ENCODE data around the gene CPB2. TPM values are rescaled to one million over a fixed set of nuclear protein-coding genes. Genes with fewer than 3 reads are reported as not detected.

CPB2 gene
- total and polyA plus RNA-seq, 2 donors (not counting 1 experiment from before 2014, with no cell fraction given): not detected

- no peaks in the 10 kb centered on the region for H3K4me1 ChIP-seq (ENCODE audit: control insufficient read depth, extremely low read depth, insufficient read depth, low read length)
- H3K4me2 ChIP-seq (ENCODE audit: extremely low read depth, insufficient read depth, low read length): no peak overlapping the region
- no peaks in the 10 kb centered on the region for H3K27me3 ChIP-seq (ENCODE audit: control insufficient read depth, insufficient read depth, low read length)
- no peaks in the 10 kb centered on the region for H3K36me3 ChIP-seq (ENCODE audit: control insufficient read depth, insufficient read depth, low read length)
- no peak overlapping the region for H3K27ac ChIP-seq (ENCODE audit: insufficient read depth, low read length)
- TF ChIP-seq EZH2 (IDR thresholded peaks at IDR 0.05; ENCODE audit: low read length, missing control alignments) (no peak), CTCF (conservative IDR thresholded peaks at IDR 0.05 in 1 of 2, IDR thresholded peaks at IDR 0.05 in 1 of 2; ENCODE audit: low read depth in 1 of 2, low read length in 2 of 2) (no peak)
- no peak overlapping the region for H2AFZ ChIP-seq (ENCODE audit: low read length)
- no peak overlapping the region for H3K9ac ChIP-seq (ENCODE audit: insufficient read depth, low read length)
- no peak for DNase-seq (ENCODE audit: low read depth in 2 of 2)
- no peaks in the 10 kb centered on the region for H3K9me3 ChIP-seq (ENCODE audit: control insufficient read depth, insufficient read depth, low read depth, low read length)
- no peaks in the 10 kb centered on the region for H4K20me1 ChIP-seq (ENCODE audit: control insufficient read depth, extremely low read depth, insufficient read depth, low read length)
- no peak overlapping the region for H3K4me3 ChIP-seq (replicated peaks in 1 of 4; ENCODE audit: control extremely low read depth in 1 of 4, insufficient read depth in 1 of 4, low read depth in 3 of 4, low read length in 4 of 4)
- no peaks in the 10 kb centered on the region for H3K79me2 ChIP-seq (ENCODE audit: control insufficient read depth, insufficient read depth, low read length)
Measured at GRCh38 chr13:46136688-46137087, 31.9 kb upstream of the CPB2 start.

GRCh38 chr13:46134961-46135522, 30.2 kb upstream of the CPB2 start:
- DNase-seq (ENCODE audit: low read depth in 2 of 2): peak; percentile 9 to 23
- no peak overlapping the region for H3K9ac ChIP-seq (ENCODE audit: insufficient read depth, low read length)
- no peak overlapping the region for H2AFZ ChIP-seq (ENCODE audit: low read length)
- no peak for TF ChIP-seq EZH2 (IDR thresholded peaks at IDR 0.05; ENCODE audit: low read length, missing control alignments)
- no peak for TF ChIP-seq CTCF (conservative IDR thresholded peaks at IDR 0.05 in 1 of 2, IDR thresholded peaks at IDR 0.05 in 1 of 2; ENCODE audit: low read depth in 1 of 2, low read length in 2 of 2)
- no peaks in the 10 kb centered on the region for H3K36me3 ChIP-seq (ENCODE audit: control insufficient read depth, insufficient read depth, low read length)
- H3K4me3 ChIP-seq (replicated peaks in 1 of 4; ENCODE audit: control extremely low read depth in 1 of 4, insufficient read depth in 1 of 4, low read depth in 3 of 4, low read length in 4 of 4): no peak overlapping the region
- H3K9me3 ChIP-seq (ENCODE audit: control insufficient read depth, insufficient read depth, low read depth, low read length): no peaks in the 10 kb centered on the region
- no peak overlapping the region for H3K27ac ChIP-seq (ENCODE audit: insufficient read depth, low read length)
- H3K79me2 ChIP-seq (ENCODE audit: control insufficient read depth, insufficient read depth, low read length): no peaks in the 10 kb centered on the region
- no peak overlapping the region for H3K4me2 ChIP-seq (ENCODE audit: extremely low read depth, insufficient read depth, low read length)
- H3K27me3 ChIP-seq (ENCODE audit: control insufficient read depth, insufficient read depth, low read length): no peaks in the 10 kb centered on the region
- H4K20me1 ChIP-seq (ENCODE audit: control insufficient read depth, extremely low read depth, insufficient read depth, low read length): no peaks in the 10 kb centered on the region
- H3K4me1 ChIP-seq (ENCODE audit: control insufficient read depth, extremely low read depth, insufficient read depth, low read length): no peaks in the 10 kb centered on the region

- Histone ChIP-seq H3K27ac (ENCODE audit: insufficient read depth, low read length) (no peak overlapping the region), H3K79me2 (ENCODE audit: control insufficient read depth, insufficient read depth, low read length) (no peaks in the 10 kb centered on the region), H3K4me1 (ENCODE audit: control insufficient read depth, extremely low read depth, insufficient read depth, low read length) (no peaks in the 10 kb centered on the region), H3K4me2 (ENCODE audit: extremely low read depth, insufficient read depth, low read length) (no peak overlapping the region), H3K36me3 (ENCODE audit: control insufficient read depth, insufficient read depth, low read length) (no peaks in the 10 kb centered on the region), H2AFZ (ENCODE audit: low read length) (no peak overlapping the region), H3K9ac (ENCODE audit: insufficient read depth, low read length) (no peak overlapping the region), H3K4me3 (replicated peaks in 1 of 4; ENCODE audit: control extremely low read depth in 1 of 4, insufficient read depth in 1 of 4, low read depth in 3 of 4, low read length in 4 of 4) (no peak overlapping the region), H3K27me3 (ENCODE audit: control insufficient read depth, insufficient read depth, low read length) (peaks cover under 1% of the 10 kb centered on the region), H4K20me1 (ENCODE audit: control insufficient read depth, extremely low read depth, insufficient read depth, low read length) (no peaks in the 10 kb centered on the region), H3K9me3 (ENCODE audit: control insufficient read depth, insufficient read depth, low read depth, low read length) (no peaks in the 10 kb centered on the region)
- no peak for DNase-seq (ENCODE audit: low read depth in 2 of 2)
- TF ChIP-seq CTCF (conservative IDR thresholded peaks at IDR 0.05 in 1 of 2, IDR thresholded peaks at IDR 0.05 in 1 of 2; ENCODE audit: low read depth in 1 of 2, low read length in 2 of 2) (no peak), EZH2 (IDR thresholded peaks at IDR 0.05; ENCODE audit: low read length, missing control alignments) (no peak)
Measured at GRCh38 chr13:46134494-46134893, 29.7 kb upstream of the CPB2 start.
